ENCODE results near the gene DNM3. TPM values are rescaled to one million over a fixed set of nuclear protein-coding genes. Genes with fewer than 3 reads are reported as not detected.

DNM3 gene
- total and polyA plus RNA-seq, 2 donors (not counting 3 experiments of a cell fraction or from before 2014, with no cell fraction given), result 1.4 to 2.5 TPM

DNA sequence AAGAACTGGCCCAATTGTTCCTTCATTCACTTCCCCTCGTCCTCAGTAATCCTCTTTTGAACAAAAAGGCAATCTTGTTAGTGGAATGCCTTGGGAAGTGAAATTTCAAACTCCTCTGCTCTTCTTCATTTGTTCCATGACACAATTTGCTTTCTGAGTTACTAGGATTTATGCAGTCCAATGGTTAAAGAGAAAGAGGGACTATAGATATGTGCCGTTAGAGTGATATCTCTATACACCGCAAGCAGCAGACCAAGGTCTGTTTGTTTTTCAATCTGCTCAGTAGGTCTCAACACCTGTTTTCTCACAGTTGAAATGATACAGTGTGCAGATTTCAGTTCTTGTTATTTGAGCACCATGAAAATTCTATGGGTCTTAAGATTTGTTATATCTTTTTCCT is 244.0 kb downstream of the DNM3 start:
- Histone ChIP-seq H3K4me2 (ENCODE audit: insufficient read depth, low read length) (no peak overlapping the region), H3K36me3 (ENCODE audit: control insufficient read depth in 2 of 2, extremely low read depth in 1 of 2, insufficient read depth in 2 of 2, low read length in 2 of 2) (no peaks in the 10 kb centered on the region), H2AFZ (ENCODE audit: low read depth, low read length) (no peak overlapping the region), H4K20me1 (replicated peaks; ENCODE audit: control insufficient read depth, extremely low read depth, insufficient read depth, low read length) (no peaks in the 10 kb centered on the region), H3K9me1 (replicated peaks; ENCODE audit: control insufficient read depth, extremely low read depth, insufficient read depth, low read length) (no peaks in the 10 kb centered on the region), H3K9ac (replicated peaks; ENCODE audit: extremely low read depth, insufficient read depth, low read length) (no peak overlapping the region), H3K4me3 (replicated peaks in 1 of 3; ENCODE audit: insufficient read depth in 1 of 3, low read depth in 1 of 3, low read length in 3 of 3) (no peak overlapping the region), H3K27me3 (ENCODE audit: control insufficient read depth in 2 of 2, insufficient read depth in 2 of 2, low read length in 2 of 2) (no peaks in the 10 kb centered on the region), H3K27ac (ENCODE audit: insufficient read depth, low read depth, low read length) (no peak overlapping the region), H3K4me1 (ENCODE audit: control insufficient read depth, extremely low read depth, insufficient read depth, low read length) (no peaks in the 10 kb centered on the region), H3K79me2 (ENCODE audit: control insufficient read depth, insufficient read depth, low read length) (no peaks in the 10 kb centered on the region), H3K9me3 (replicated peaks; ENCODE audit: control insufficient read depth, insufficient read depth, low read length) (no peaks in the 10 kb centered on the region)
- FAIRE-seq (no peak), DNase-seq (ENCODE audit: low read depth, low spot score) (no peak)
- POLR2A ChIA-PET, result no interaction called here
- BruUV-seq (replicated peaks), result no TSS peak
- TF ChIP-seq POLR2A (IDR thresholded peaks at IDR 0.05; ENCODE audit: low read depth, low read length) (no peak), MYC (IDR thresholded peaks at IDR 0.05; ENCODE audit: low read depth, low read length) (no peak), FOS (IDR thresholded peaks at IDR 0.05; ENCODE audit: borderline replicate concordance, insufficient read depth, low read length) (no peak), JUN (IDR thresholded peaks at IDR 0.05; ENCODE audit: borderline replicate concordance, insufficient read depth, insufficient read length, low read depth) (no peak)
- dilution Hi-C loops (cut with MboI; ENCODE audit: extremely low pct_ligation_motif_present, low sequenced_read_pairs), result no loop called here
- CTCF ChIA-PET, result interaction anchor here (0.7 kb wide), 1 partner anchor 14 kb away, joined by 3 read pairs; no protein-coding TSS in a partner anchor
- intact Hi-C loops (cut with micrococcal nuclease), result no loop called here

DNA sequence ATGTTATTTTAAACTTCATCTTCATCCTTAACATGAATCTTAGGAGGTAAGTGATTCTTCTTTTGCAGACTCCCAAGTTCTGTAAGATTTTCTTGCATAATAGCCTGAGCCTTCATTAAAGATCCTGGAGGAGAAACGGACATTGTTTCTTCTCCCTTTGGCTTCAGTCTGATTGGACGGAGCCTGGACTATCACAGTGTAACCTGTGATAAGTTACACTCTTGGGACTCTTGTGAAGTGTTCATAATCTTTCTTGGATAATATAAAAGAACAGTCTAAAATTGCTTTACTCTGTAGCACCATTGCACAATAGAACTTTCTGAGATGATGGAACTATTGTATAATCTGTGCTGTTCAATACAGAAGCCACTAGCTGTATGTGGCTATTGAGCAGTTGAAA is 244.8 kb downstream of the DNM3 start:
- intact Hi-C loops (cut with micrococcal nuclease), result no loop called here
- Histone ChIP-seq H3K27ac (ENCODE audit: insufficient read depth, low read depth, low read length) (no peak overlapping the region), H3K4me2 (ENCODE audit: insufficient read depth, low read length) (no peak overlapping the region), H3K36me3 (ENCODE audit: control insufficient read depth in 2 of 2, extremely low read depth in 1 of 2, insufficient read depth in 2 of 2, low read length in 2 of 2) (no peaks in the 10 kb centered on the region), H3K4me3 (replicated peaks in 1 of 3; ENCODE audit: insufficient read depth in 1 of 3, low read depth in 1 of 3, low read length in 3 of 3) (no peak overlapping the region), H2AFZ (ENCODE audit: low read depth, low read length) (no peak overlapping the region), H3K4me1 (ENCODE audit: control insufficient read depth, extremely low read depth, insufficient read depth, low read length) (no peaks in the 10 kb centered on the region), H3K9me3 (replicated peaks; ENCODE audit: control insufficient read depth, insufficient read depth, low read length) (no peaks in the 10 kb centered on the region), H3K27me3 (ENCODE audit: control insufficient read depth in 2 of 2, insufficient read depth in 2 of 2, low read length in 2 of 2) (no peaks in the 10 kb centered on the region), H3K9me1 (replicated peaks; ENCODE audit: control insufficient read depth, extremely low read depth, insufficient read depth, low read length) (no peaks in the 10 kb centered on the region), H4K20me1 (replicated peaks; ENCODE audit: control insufficient read depth, extremely low read depth, insufficient read depth, low read length) (no peaks in the 10 kb centered on the region), H3K79me2 (ENCODE audit: control insufficient read depth, insufficient read depth, low read length) (no peaks in the 10 kb centered on the region), H3K9ac (replicated peaks; ENCODE audit: extremely low read depth, insufficient read depth, low read length) (no peak overlapping the region)
- dilution Hi-C loops (cut with MboI; ENCODE audit: extremely low pct_ligation_motif_present, low sequenced_read_pairs), result no loop called here
- ChIA-PET POLR2A (no interaction called here), CTCF (no interaction called here)
- no TSS peak for BruUV-seq (replicated peaks)
- DNase-seq (ENCODE audit: low read depth, low spot score) (no peak), FAIRE-seq (no peak)
- TF ChIP-seq, protein P1, sequence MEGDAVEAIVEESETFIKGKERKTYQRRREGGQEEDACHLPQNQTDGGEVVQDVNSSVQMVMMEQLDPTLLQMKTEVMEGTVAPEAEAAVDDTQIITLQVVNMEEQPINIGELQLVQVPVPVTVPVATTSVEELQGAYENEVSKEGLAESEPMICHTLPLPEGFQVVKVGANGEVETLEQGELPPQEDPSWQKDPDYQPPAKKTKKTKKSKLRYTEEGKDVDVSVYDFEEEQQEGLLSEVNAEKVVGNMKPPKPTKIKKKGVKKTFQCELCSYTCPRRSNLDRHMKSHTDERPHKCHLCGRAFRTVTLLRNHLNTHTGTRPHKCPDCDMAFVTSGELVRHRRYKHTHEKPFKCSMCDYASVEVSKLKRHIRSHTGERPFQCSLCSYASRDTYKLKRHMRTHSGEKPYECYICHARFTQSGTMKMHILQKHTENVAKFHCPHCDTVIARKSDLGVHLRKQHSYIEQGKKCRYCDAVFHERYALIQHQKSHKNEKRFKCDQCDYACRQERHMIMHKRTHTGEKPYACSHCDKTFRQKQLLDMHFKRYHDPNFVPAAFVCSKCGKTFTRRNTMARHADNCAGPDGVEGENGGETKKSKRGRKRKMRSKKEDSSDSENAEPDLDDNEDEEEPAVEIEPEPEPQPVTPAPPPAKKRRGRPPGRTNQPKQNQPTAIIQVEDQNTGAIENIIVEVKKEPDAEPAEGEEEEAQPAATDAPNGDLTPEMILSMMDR (IDR thresholded peaks at IDR 0.05; ENCODE audit: extremely low read depth in 1 of 2, insufficient read depth in 1 of 2, low read depth in 1 of 2, low read length in 2 of 2), result no peak
- TF ChIP-seq EZH2 (IDR thresholded peaks at IDR 0.05; ENCODE audit: borderline replicate concordance, low read depth, low read length, severe bottlenecking), result no peak
- TF ChIP-seq, protein P2, sequence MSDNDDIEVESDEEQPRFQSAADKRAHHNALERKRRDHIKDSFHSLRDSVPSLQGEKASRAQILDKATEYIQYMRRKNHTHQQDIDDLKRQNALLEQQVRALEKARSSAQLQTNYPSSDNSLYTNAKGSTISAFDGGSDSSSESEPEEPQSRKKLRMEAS (IDR thresholded peaks at IDR 0.05; ENCODE audit: insufficient read depth, insufficient read length), result no peak
- TF ChIP-seq POLR2AphosphoS5 (IDR thresholded peaks at IDR 0.05; ENCODE audit: insufficient read depth, low read depth, low read length), result no peak
- TF ChIP-seq MYC (IDR thresholded peaks at IDR 0.05; ENCODE audit: low read depth, low read length), result no peak
- no peak for TF ChIP-seq GATA2 (IDR thresholded peaks at IDR 0.05; ENCODE audit: insufficient read depth, insufficient read length, low read depth, low read length)
- TF ChIP-seq JUN (IDR thresholded peaks at IDR 0.05; ENCODE audit: borderline replicate concordance, insufficient read depth, insufficient read length, low read depth), result no peak
- TF ChIP-seq FOS (IDR thresholded peaks at IDR 0.05; ENCODE audit: borderline replicate concordance, insufficient read depth, low read length), result no peak
- no peak for TF ChIP-seq POLR2A (IDR thresholded peaks at IDR 0.05; ENCODE audit: low read depth, low read length)
